HepG2 (cell line): ENCODE measurements around the gene FBXO44. TPM values are rescaled to one million over a fixed set of nuclear protein-coding genes. Genes with fewer than 3 reads are reported as not detected.
A peak's percentile ranks its signal among the peaks of the same experiment; 100 is the strongest.

Experiments used
- HBP1 ChIP-seq: IDR thresholded peaks from 2 replicates; pipeline ENCODE4 v1.6.1; 2016; ENCODE audit warnings: low read depth, control low read depth
- HNRNPL ChIP-seq: fragments of 200-400 bp; formaldehyde crosslinking; IDR thresholded peaks from 2 replicates; pipeline ENCODE4 v1.6.1; 2017; ENCODE audit warnings: mild to moderate bottlenecking, low read depth, low read length
- JUN ChIP-seq: sonication (generic); formaldehyde crosslinking; IDR thresholded peaks from 2 replicates; pipeline ENCODE4 v1.4.0; 2020; ENCODE audit warnings: mild to moderate bottlenecking, missing genetic modification reagents
- NFKB2 ChIP-seq: sonication (generic); formaldehyde crosslinking; IDR thresholded peaks from 2 replicates; pipeline ENCODE4 v1.4.0; 2020; ENCODE audit warnings: missing genetic modification reagents, borderline replicate concordance
- PHF5A ChIP-seq: IDR thresholded peaks from one replicate; pipeline ENCODE4 v1.6.1; 2018; ENCODE audit warnings: low read depth, missing genetic modification reagents; ENCODE audit not compliant: unreplicated experiment
- SMYD3 ChIP-seq: sonication (generic); formaldehyde crosslinking; IDR thresholded peaks from 2 replicates; pipeline ENCODE4 v1.8.1; 2023; ENCODE audit warnings: mild to moderate bottlenecking, missing genetic modification reagents
- TAF1 ChIP-seq: sonication (generic); formaldehyde crosslinking; IDR thresholded peaks from 2 replicates; pipeline ENCODE4 v1.4.0; 2020; ENCODE audit warnings: missing genetic modification reagents
- TFAP4 ChIP-seq: sonication (generic); IDR thresholded peaks from 2 replicates; pipeline ENCODE4 v1.6.1; 2016; ENCODE audit warnings: low read depth, borderline replicate concordance
- TOPORS ChIP-seq: sonication (generic); formaldehyde crosslinking; IDR thresholded peaks from 2 replicates; pipeline ENCODE4 v1.8.0; 2023; ENCODE audit warnings: mild to moderate bottlenecking, missing genetic modification reagents
- XRCC5 ChIP-seq: fragments of 200-400 bp; formaldehyde crosslinking; optimal IDR thresholded peaks from 2 replicates; pipeline ENCODE3; 2017; ENCODE audit warnings: mild to moderate bottlenecking, low read length
- ZMYM3 ChIP-seq: sonication (generic); formaldehyde crosslinking; IDR thresholded peaks from 2 replicates; pipeline ENCODE4 v1.5.1; 2020; ENCODE audit warnings: mild to moderate bottlenecking, missing genetic modification reagents
- ZNF234 ChIP-seq: sonication (generic); formaldehyde crosslinking; conservative IDR thresholded peaks from 2 replicates; pipeline ENCODE4 v1.5.1; 2020; ENCODE audit warnings: mild to moderate bottlenecking, missing genetic modification reagents
- ZNF329 ChIP-seq: sonication (generic); formaldehyde crosslinking; IDR thresholded peaks from 2 replicates; pipeline ENCODE4 v1.9.0; 2021; ENCODE audit warnings: low read depth, mild to moderate bottlenecking, missing genetic modification reagents
- ZNF615 ChIP-seq: sonication (generic); formaldehyde crosslinking; IDR thresholded peaks from 2 replicates; pipeline ENCODE4 v1.5.0; 2020; ENCODE audit warnings: mild to moderate bottlenecking, missing genetic modification reagents, borderline replicate concordance
- polyA plus RNA-seq, 8 experiments: library from polyadenylated mRNA; depleted of rRNA in 3 of 8; stranded (reverse) in 7 of 8; unstranded in 1 of 8; fragments of >200 nt; fragmentation: Illumina TruSeq in 4 of 8; extraction: Trizol in 4 of 8; gene quantifications; 2 replicates each; pipeline versions ENCODE4 v1.2.1 to v1.2.3, GENCODE V29; 2011 to 2016; ENCODE audit warnings: low read depth in 4 of 8, missing spikeins in 1 of 8, mixed read lengths in 1 of 8; ENCODE audit not compliant: insufficient read depth in 1 of 8
- total RNA-seq, 5 experiments: library from RNA; depleted of rRNA; stranded (reverse); fragments of >200 nt; fragmentation: Illumina TruSeq; extraction: Trizol; gene quantifications; 2 replicates each; pipeline ENCODE4 v1.2.3, GENCODE V29; 2016; ENCODE audit warnings: low read depth in 1 of 5
- TF ChIP-seq, protein P1 (sequence below): sonication (generic); formaldehyde crosslinking; IDR thresholded peaks from 2 replicates; pipeline ENCODE4 v1.4.0; 2020; ENCODE audit warnings: missing genetic modification reagents, mild to moderate bottlenecking, borderline replicate concordance
- TF ChIP-seq, protein P2 (sequence below): sonication (generic); formaldehyde crosslinking; IDR thresholded peaks from 2 replicates; pipeline ENCODE4 v1.5.1; 2020; ENCODE audit warnings: mild to moderate bottlenecking, missing genetic modification reagents, moderate library complexity
- TF ChIP-seq, protein P3 (sequence below): sonication (generic); formaldehyde crosslinking; IDR thresholded peaks from 2 replicates; pipeline ENCODE4 v1.5.1; 2020; ENCODE audit warnings: mild to moderate bottlenecking, missing genetic modification reagents, moderate library complexity

The FBXO44 gene
- total and polyA plus RNA-seq, 2 of the 13 experiments (the other 11 are each of a cell fraction or from before 2014, with no cell fraction given), result 22.4 to 27.9 TPM

- TF ChIP-seq, protein P1, sequence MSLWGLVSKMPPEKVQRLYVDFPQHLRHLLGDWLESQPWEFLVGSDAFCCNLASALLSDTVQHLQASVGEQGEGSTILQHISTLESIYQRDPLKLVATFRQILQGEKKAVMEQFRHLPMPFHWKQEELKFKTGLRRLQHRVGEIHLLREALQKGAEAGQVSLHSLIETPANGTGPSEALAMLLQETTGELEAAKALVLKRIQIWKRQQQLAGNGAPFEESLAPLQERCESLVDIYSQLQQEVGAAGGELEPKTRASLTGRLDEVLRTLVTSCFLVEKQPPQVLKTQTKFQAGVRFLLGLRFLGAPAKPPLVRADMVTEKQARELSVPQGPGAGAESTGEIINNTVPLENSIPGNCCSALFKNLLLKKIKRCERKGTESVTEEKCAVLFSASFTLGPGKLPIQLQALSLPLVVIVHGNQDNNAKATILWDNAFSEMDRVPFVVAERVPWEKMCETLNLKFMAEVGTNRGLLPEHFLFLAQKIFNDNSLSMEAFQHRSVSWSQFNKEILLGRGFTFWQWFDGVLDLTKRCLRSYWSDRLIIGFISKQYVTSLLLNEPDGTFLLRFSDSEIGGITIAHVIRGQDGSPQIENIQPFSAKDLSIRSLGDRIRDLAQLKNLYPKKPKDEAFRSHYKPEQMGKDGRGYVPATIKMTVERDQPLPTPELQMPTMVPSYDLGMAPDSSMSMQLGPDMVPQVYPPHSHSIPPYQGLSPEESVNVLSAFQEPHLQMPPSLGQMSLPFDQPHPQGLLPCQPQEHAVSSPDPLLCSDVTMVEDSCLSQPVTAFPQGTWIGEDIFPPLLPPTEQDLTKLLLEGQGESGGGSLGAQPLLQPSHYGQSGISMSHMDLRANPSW (CRISPR knock-in tag), result no peak
- TF ChIP-seq HBP1 (no peak), TAF1 (no peak), XRCC5 (peak; percentile 24), ZMYM3 (CRISPR knock-in tag) (no peak), SMYD3 (CRISPR knock-in tag) (no peak), HNRNPL (peak; percentile 91), JUN (CRISPR knock-in tag) (no peak), TFAP4 (peak; percentile 75; the same call in 1 of the 2 replicates), ZNF329 (CRISPR knock-in tag) (no peak), TOPORS (CRISPR knock-in tag) (no peak), NFKB2 (CRISPR knock-in tag) (no peak), ZNF234 (CRISPR knock-in tag) (no peak), ZNF615 (CRISPR knock-in tag) (no peak), PHF5A (no peak)
- TF ChIP-seq, protein P2, sequence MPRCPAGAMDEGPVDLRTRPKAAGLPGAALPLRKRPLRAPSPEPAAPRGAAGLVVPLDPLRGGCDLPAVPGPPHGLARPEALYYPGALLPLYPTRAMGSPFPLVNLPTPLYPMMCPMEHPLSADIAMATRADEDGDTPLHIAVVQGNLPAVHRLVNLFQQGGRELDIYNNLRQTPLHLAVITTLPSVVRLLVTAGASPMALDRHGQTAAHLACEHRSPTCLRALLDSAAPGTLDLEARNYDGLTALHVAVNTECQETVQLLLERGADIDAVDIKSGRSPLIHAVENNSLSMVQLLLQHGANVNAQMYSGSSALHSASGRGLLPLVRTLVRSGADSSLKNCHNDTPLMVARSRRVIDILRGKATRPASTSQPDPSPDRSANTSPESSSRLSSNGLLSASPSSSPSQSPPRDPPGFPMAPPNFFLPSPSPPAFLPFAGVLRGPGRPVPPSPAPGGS, result no peak
- TF ChIP-seq, protein P3, sequence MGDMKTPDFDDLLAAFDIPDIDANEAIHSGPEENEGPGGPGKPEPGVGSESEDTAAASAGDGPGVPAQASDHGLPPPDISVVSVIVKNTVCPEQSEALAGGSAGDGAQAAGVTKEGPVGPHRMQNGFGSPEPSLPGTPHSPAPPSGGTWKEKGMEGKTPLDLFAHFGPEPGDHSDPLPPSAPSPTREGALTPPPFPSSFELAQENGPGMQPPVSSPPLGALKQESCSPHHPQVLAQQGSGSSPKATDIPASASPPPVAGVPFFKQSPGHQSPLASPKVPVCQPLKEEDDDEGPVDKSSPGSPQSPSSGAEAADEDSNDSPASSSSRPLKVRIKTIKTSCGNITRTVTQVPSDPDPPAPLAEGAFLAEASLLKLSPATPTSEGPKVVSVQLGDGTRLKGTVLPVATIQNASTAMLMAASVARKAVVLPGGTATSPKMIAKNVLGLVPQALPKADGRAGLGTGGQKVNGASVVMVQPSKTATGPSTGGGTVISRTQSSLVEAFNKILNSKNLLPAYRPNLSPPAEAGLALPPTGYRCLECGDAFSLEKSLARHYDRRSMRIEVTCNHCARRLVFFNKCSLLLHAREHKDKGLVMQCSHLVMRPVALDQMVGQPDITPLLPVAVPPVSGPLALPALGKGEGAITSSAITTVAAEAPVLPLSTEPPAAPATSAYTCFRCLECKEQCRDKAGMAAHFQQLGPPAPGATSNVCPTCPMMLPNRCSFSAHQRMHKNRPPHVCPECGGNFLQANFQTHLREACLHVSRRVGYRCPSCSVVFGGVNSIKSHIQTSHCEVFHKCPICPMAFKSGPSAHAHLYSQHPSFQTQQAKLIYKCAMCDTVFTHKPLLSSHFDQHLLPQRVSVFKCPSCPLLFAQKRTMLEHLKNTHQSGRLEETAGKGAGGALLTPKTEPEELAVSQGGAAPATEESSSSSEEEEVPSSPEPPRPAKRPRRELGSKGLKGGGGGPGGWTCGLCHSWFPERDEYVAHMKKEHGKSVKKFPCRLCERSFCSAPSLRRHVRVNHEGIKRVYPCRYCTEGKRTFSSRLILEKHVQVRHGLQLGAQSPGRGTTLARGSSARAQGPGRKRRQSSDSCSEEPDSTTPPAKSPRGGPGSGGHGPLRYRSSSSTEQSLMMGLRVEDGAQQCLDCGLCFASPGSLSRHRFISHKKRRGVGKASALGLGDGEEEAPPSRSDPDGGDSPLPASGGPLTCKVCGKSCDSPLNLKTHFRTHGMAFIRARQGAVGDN (CRISPR knock-in tag), result peak; percentile 34
Observed at GRCh38 chr1:11648039-11648438, 6.6 kb upstream of the FBXO44 start (continued).
